ENCODE results near the gene EPS15.

The EPS15 gene

GRCh38 chr1:51349862-51350261, 169.2 kb downstream of the EPS15 start:
- ATAC-seq, result no peak
- TF ChIP-seq GLIS3 (CRISPR knock-in tag; IDR thresholded peaks at IDR 0.05) (no peak), ZC3H10 (CRISPR knock-in tag; IDR thresholded peaks at IDR 0.05) (no peak), CSDC2 (CRISPR knock-in tag; IDR thresholded peaks at IDR 0.05) (no peak), ZNF70 (CRISPR knock-in tag; IDR thresholded peaks at IDR 0.05) (no peak), PPARA (CRISPR knock-in tag; IDR thresholded peaks at IDR 0.05; ENCODE audit: borderline replicate concordance) (no peak), OSR1 (CRISPR knock-in tag; IDR thresholded peaks at IDR 0.05) (no peak), ESRRG (CRISPR knock-in tag; IDR thresholded peaks at IDR 0.05) (no peak), PATZ1 (CRISPR knock-in tag; IDR thresholded peaks at IDR 0.05; ENCODE audit: borderline replicate concordance) (no peak), CSRNP3 (CRISPR knock-in tag; IDR thresholded peaks at IDR 0.05) (no peak), POU6F1 (CRISPR knock-in tag; IDR thresholded peaks at IDR 0.05; ENCODE audit: borderline replicate concordance, low read depth) (no peak), TSHZ2 (CRISPR knock-in tag; IDR thresholded peaks at IDR 0.05) (no peak), ZFP3 (CRISPR knock-in tag; IDR thresholded peaks at IDR 0.05) (no peak), ZNF8 (CRISPR knock-in tag; IDR thresholded peaks at IDR 0.05) (no peak), TOX (CRISPR knock-in tag; IDR thresholded peaks at IDR 0.05; ENCODE audit: borderline replicate concordance) (no peak), SNAI2 (CRISPR knock-in tag; IDR thresholded peaks at IDR 0.05) (no peak), TCF4 (CRISPR knock-in tag; IDR thresholded peaks at IDR 0.05; ENCODE audit: borderline replicate concordance) (no peak), ARNTL (CRISPR knock-in tag; IDR thresholded peaks at IDR 0.05; ENCODE audit: borderline replicate concordance, low read depth) (no peak)

- ATAC-seq, result no peak
- TF ChIP-seq TCF4 (CRISPR knock-in tag; IDR thresholded peaks at IDR 0.05; ENCODE audit: borderline replicate concordance) (no peak), ZNF8 (CRISPR knock-in tag; IDR thresholded peaks at IDR 0.05) (no peak), PPARA (CRISPR knock-in tag; IDR thresholded peaks at IDR 0.05; ENCODE audit: borderline replicate concordance) (no peak), CREB5 (CRISPR knock-in tag; IDR thresholded peaks at IDR 0.05; ENCODE audit: low read depth) (no peak), CSRNP3 (CRISPR knock-in tag; IDR thresholded peaks at IDR 0.05) (no peak), TSHZ2 (CRISPR knock-in tag; IDR thresholded peaks at IDR 0.05) (no peak)
Measured at GRCh38 chr1:51348147-51348527, 170.9 kb downstream of the EPS15 start.
